HCT116 (cell line): Measurements from ENCODE around the gene TASP1. TPM values are rescaled to one million over a fixed set of nuclear protein-coding genes. Genes with fewer than 3 reads are reported as not detected.

Source experiments
- ATAC-seq: fragments of 200-7000 bp; cut with Tn5 transposase; 2 replicates; pipeline ENCODE4 v1.9.1; 2020; ENCODE audit warnings: mild to moderate bottlenecking, moderate library complexity
- BruUV-seq: library from RNA; stranded (reverse); fragments of 400-500 nt; replicated peaks from 2 replicates; lab custom pipeline; 2021; lab: Mats Ljungman, UMichigan
- CTCF ChIA-PET: fragments of 300-600 bp; sonication (Branson Sonifier 250); formaldehyde crosslinking; loops from one replicate; lab custom pipeline; 2021; ENCODE audit warnings: antibody characterized with exemption; lab: Charles Lee
- POLR2A ChIA-PET: fragments of 300-600, 350-600 bp; sonication (Branson Sonifier 250); formaldehyde crosslinking; loops from one replicate; lab custom pipeline; 2021; ENCODE audit warnings: antibody characterized with exemption; lab: Charles Lee
- RAD21 ChIA-PET, 2 experiments: fragments of 300-600 bp; sonication (Branson Sonifier 250); formaldehyde crosslinking; loops; one replicate each; lab custom pipeline; 2023; ENCODE audit warnings: low total read pairs in 2 of 2; ENCODE audit not compliant: uncharacterized antibody in 2 of 2, unreplicated experiment in 2 of 2, low non-redundant PET in 1 of 2; lab: Charles Lee
- DNase-seq: peaks from one replicate; pipeline ENCODE4 v3.0.0-alpha.2; 2010; ENCODE audit warnings: low read depth, low spot score
- H2AFZ ChIP-seq: fragments of 200-600 bp; shearing (Covaris generic), sonication (generic); 2 replicates; pipeline ENCODE4 v1.6.1; 2017; ENCODE audit warnings: low read depth, mixed run types, mixed read lengths, antibody characterized with exemption, low read length; ENCODE audit not compliant: poor library complexity, severe bottlenecking
- H3K27ac ChIP-seq: 2 replicates; pipeline ENCODE4 v1.5.1; 2012; ENCODE audit warnings: low read depth, low read length
- H3K27me3 ChIP-seq: fragments of 200-600 bp; sonication (generic); 2 replicates; pipeline ENCODE4 v1.6.1; 2016; ENCODE audit warnings: mixed run types, low read length, mixed read lengths; ENCODE audit not compliant: insufficient read depth
- H3K36me3 ChIP-seq, 2 experiments: fragments of 200-500 bp in 1 of 2; fragments of 200-600 bp in 1 of 2; sonication (Bioruptor generic) in 1 of 2; sonication (generic) in 1 of 2; 2 replicates each; pipeline versions ENCODE4 v1.5.1 to v1.6.1; 2014 to 2016; ENCODE audit warnings: low read length in 2 of 2, inconsistent platforms in 1 of 2, mixed read lengths in 1 of 2, mixed run types in 1 of 2; ENCODE audit not compliant: insufficient read depth in 2 of 2, control insufficient read depth in 1 of 2
- H3K4me1 ChIP-seq, 2 experiments: fragments of 200-600 bp in 1 of 2; sonication (generic) in 1 of 2; 2 replicates each; pipeline versions ENCODE4 v1.5.1 to v1.6.1; 2012 to 2017; ENCODE audit warnings: low read length in 2 of 2, inconsistent platforms in 1 of 2, mild to moderate bottlenecking in 1 of 2, mixed read lengths in 1 of 2, mixed run types in 1 of 2, moderate library complexity in 1 of 2; ENCODE audit not compliant: insufficient read depth in 2 of 2, control insufficient read depth in 1 of 2
- H3K4me2 ChIP-seq: fragments of 200-600 bp; sonication (generic); 2 replicates; pipeline ENCODE4 v1.6.1; 2017; ENCODE audit warnings: mixed run types, low read length, mixed read lengths
- H3K4me3 ChIP-seq, 2 experiments: fragments of 200-600 bp in 1 of 2; sonication (generic) in 1 of 2; replicated peaks in 1 of 2; 2 replicates each; pipeline ENCODE4 v1.5.1; 2011 to 2016; ENCODE audit warnings: low read length in 2 of 2, control low read depth in 1 of 2, low read depth in 1 of 2, mild to moderate bottlenecking in 1 of 2, mixed read lengths in 1 of 2, mixed run types in 1 of 2
- H3K79me2 ChIP-seq: fragments of 200-600 bp; sonication (generic); 2 replicates; pipeline ENCODE4 v1.6.1; 2017; ENCODE audit warnings: mild to moderate bottlenecking, mixed run types, low read length, moderate library complexity, mixed read lengths; ENCODE audit not compliant: insufficient read depth
- H3K9ac ChIP-seq: fragments of 200-600 bp; sonication (generic); 2 replicates; pipeline ENCODE4 v1.6.1; 2016; ENCODE audit warnings: low read length, mixed read lengths
- H3K9me2 ChIP-seq: fragments of 200-600 bp; sonication (generic), shearing (Covaris generic); 2 replicates; pipeline ENCODE4 v1.6.1; 2017; ENCODE audit warnings: mixed run types, mild to moderate bottlenecking, moderate library complexity; ENCODE audit not compliant: insufficient read depth
- H3K9me3 ChIP-seq, 2 experiments: fragments of 200-500 bp in 1 of 2; fragments of 200-600 bp in 1 of 2; sonication (Bioruptor generic) in 1 of 2; sonication (generic) in 1 of 2; 2 replicates each; pipeline ENCODE4 v1.6.1; 2014 to 2017; ENCODE audit warnings: low read length in 2 of 2, mixed read lengths in 2 of 2, inconsistent platforms in 1 of 2, low read depth in 1 of 2, mild to moderate bottlenecking in 1 of 2, mixed run types in 1 of 2, moderate library complexity in 1 of 2; ENCODE audit not compliant: control insufficient read depth in 1 of 2, insufficient read depth in 1 of 2
- H4K20me1 ChIP-seq: fragments of 200-600 bp; sonication (generic), shearing (Covaris generic); 2 replicates; pipeline ENCODE4 v1.6.1; 2017; ENCODE audit warnings: mixed run types, mild to moderate bottlenecking, moderate library complexity; ENCODE audit not compliant: insufficient read depth
- CBX3 ChIP-seq: IDR thresholded peaks from 2 replicates; pipeline ENCODE4 v1.6.1; 2012; ENCODE audit warnings: low read depth
- CEBPB ChIP-seq: IDR thresholded peaks from 2 replicates; pipeline ENCODE4 v1.6.1; 2012; ENCODE audit warnings: low read depth
- CTCF ChIP-seq, 3 experiments: fragments of 200-600 bp in 1 of 3; sonication (generic) in 1 of 3; IDR thresholded peaks in 2 of 3; conservative IDR thresholded peaks in 1 of 3; 2 replicates each; pipeline ENCODE4 v1.5.1; 2012 to 2017; ENCODE audit warnings: low read depth in 2 of 3, low read length in 2 of 3, antibody characterized with exemption in 1 of 3, borderline replicate concordance in 1 of 3, control low read depth in 1 of 3, mild to moderate bottlenecking in 1 of 3, mixed read lengths in 1 of 3, mixed run types in 1 of 3, moderate library complexity in 1 of 3; ENCODE audit not compliant: insufficient read depth in 1 of 3
- MAX ChIP-seq: IDR thresholded peaks from 2 replicates; pipeline ENCODE4 v1.6.1; 2012
- REST ChIP-seq: IDR thresholded peaks from 2 replicates; pipeline ENCODE4 v1.6.1; 2012; ENCODE audit warnings: low read depth
- SIN3A ChIP-seq: IDR thresholded peaks from 2 replicates; pipeline ENCODE4 v1.6.1; 2012; ENCODE audit warnings: low read depth
- TCF7L2 ChIP-seq: IDR thresholded peaks from 2 replicates; pipeline ENCODE4 v1.7.0; 2011; ENCODE audit warnings: borderline replicate concordance, inconsistent platforms; ENCODE audit not compliant: insufficient read depth, insufficient read length; ENCODE audit errors: extremely low read depth
- intact Hi-C: fragments of 100-400 bp; cut with micrococcal nuclease; formaldehyde crosslinking; loops from 2 replicates; pipeline ENCODE4 v1.10.0; 2022
- total RNA-seq: library from RNA; stranded (reverse); gene quantifications from one replicate; pipeline ENCODE4 v1.2.1, GENCODE V29; 2021; ENCODE audit not compliant: unreplicated experiment

Gene TASP1
- total RNA-seq, 1 experiment from 2014 or later, result 19.1 TPM

- Histone ChIP-seq H3K27me3 (no peaks in the 10 kb centered on the region), H3K36me3 (no peaks in the 10 kb centered on the region), H4K20me1 (no peaks in the 10 kb centered on the region), H3K4me1 (no peaks in the 10 kb centered on the region), H2AFZ (no peak overlapping the region), H3K9me3 (no peaks in the 10 kb centered on the region), H3K9me2 (no peaks in the 10 kb centered on the region), H3K27ac (no peak overlapping the region), H3K79me2 (no peaks in the 10 kb centered on the region), H3K4me2 (no peak overlapping the region), H3K9ac (no peak overlapping the region), H3K4me3 (no peak overlapping the region)
- ATAC-seq, result no peak
- TF ChIP-seq TCF7L2 (no peak), SIN3A (no peak), CBX3 (no peak), CEBPB (no peak), MAX (no peak), REST (no peak), CTCF (IDR thresholded peaks at IDR 0.05 in 2 of 3, conservative IDR thresholded peaks at IDR 0.05 in 1 of 3; ENCODE audit: borderline replicate concordance in 1 of 3, insufficient read depth in 1 of 3, low read depth in 2 of 3, low read length in 2 of 3) (no peak)
- BruUV-seq, result no TSS peak
- no peak for DNase-seq
- intact Hi-C loops, result no loop called here
- ChIA-PET RAD21 (no interaction called here), POLR2A (no interaction called here), CTCF (no interaction called here)
Observed at GRCh38 chr20:13348311-13349234, 290.2 kb downstream of the TASP1 start.
